Stimulated activated CD4-positive, alpha-beta T cell treated with anti-CD3 and anti-CD28 coated beads, TNF-alpha, amount 100 ng/mL, for 1 hour (primary cell): Measurements from ENCODE around the gene ARHGAP19.

ENCODE experiments used
- DNase-seq, 3 donors: peaks; one replicate each; pipeline ENCODE4 v3.0.0-alpha.2; 2020; ENCODE audit warnings: low read depth in 3 of 3, low spot score in 1 of 3

Gene ARHGAP19

DNA sequence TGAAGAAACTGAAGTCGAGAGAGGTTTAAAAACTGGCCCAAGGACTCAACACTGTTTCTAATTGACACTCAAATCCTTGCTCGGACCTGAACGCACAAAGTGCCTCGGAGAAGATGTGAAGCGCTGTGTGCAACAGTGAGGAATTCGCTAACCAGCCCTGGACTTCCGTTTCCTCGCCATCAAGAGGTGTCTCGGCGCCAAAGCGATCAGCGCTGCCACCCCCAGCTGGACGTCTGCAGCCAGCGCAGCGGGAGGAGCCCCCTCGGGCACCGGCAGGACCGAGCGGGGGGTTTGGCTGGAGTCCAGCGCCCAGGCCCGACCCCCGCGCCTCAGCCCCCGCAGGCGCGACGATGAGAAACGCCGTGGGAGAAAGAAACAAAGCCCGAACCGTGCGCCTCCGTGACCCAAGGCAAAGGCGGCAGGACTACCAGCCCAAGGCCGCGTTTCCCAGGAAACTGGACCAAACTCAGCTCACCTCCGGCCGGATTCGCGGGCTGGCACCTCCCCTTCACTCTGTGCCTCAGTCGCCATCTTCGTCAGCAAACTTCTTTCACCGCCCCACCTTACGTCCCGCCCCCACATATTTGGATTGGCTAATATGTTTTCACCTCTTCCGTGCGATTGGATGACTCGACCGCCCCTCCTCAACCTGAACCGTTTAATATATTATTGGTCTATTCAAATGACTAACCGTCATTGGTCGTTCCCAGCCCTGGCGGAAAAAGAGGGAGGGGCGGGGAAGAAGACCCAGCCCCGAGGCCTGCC, at the start of gene ARHGAP19:
ARHGAP19 (minus strand) TSS at position 541 of the 765 bp plus-strand sequence; CDS start at position 531, 10 bp downstream.
- peak; percentile 73 to 86 (median 83) for DNase-seq

DNA sequence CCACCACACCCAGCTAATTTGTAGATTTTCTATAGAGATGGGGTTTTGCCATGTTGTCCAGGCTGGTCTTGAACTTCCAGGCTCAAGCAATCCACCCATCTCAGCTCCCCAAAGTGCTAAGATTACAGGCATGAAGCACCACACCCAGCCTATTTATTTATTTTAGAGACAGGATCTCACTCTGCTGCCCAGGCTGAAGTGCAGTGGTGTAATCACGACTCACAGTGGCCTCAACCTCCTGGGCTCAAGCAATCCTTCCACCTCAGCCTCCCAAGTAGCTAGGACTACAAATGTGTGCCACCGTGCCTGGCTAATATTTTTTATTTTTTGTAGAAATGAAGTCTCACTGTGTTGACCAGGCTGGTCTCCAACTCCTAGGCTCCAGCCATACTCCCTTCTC, 49.0 kb upstream of the ARHGAP19 start:
- no peak for DNase-seq

DNA sequence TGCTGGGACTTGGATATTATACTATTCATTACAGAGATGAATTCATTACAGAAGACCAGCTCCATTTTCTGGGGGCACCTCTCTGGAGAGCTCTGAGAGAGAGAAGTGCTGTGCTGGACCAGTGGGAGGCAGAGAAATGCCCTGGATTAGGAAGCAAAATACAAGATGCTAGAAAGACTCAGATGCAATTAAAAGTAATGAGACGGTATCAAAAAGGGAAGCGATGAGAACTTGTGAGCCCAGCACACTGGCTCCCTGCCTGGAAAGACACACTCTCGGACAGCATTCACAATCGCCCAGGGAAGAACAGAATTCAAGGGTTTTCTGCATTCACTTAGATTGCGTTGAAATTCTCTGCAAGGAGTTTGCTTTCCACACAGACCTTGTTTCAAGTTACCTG, 45.6 kb upstream of the ARHGAP19 start:
- no peak for DNase-seq

DNA sequence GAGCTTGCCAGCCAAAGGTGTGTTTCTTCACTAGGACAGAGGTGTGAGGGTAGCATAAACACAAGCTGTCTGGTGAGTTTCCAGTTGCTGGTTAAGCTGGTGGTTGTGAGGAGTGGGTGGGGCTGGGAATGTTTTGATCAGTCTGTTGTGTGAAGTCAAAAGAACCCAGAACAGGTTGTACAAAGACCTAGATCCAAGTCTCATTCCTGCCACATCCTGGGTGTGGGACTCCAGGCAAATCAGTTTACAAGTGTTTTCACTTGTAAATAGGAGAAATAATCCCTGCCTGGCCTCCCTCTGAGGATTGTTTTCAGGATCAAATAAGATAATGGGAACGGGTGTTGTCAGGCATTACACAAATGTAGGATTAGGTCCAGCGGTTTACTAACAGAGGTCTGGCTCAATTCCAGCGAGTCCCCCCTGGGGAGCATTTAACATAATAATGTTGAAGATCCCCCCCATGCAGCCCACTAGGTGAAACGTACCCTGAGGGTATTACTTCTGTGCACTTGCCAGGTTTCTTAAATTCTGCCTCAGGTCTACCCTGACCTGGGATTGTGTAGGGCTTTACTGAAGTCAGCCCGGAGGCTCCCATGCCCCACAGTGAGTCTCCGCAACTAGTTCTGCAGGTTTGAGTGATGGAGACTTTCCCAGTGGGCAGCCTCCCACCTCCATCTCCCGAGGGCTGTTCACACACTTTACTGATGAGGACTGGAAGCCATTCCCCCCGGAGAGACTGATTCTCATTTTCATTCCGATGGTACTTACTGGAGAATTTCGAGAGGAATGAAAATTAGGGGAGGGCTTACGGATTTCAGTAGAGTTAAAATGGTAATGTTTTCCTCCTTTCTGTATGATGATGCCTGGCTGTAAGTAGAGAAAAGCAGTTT, 44.8 kb upstream of the ARHGAP19 start:
- DNase-seq = no peak

DNA sequence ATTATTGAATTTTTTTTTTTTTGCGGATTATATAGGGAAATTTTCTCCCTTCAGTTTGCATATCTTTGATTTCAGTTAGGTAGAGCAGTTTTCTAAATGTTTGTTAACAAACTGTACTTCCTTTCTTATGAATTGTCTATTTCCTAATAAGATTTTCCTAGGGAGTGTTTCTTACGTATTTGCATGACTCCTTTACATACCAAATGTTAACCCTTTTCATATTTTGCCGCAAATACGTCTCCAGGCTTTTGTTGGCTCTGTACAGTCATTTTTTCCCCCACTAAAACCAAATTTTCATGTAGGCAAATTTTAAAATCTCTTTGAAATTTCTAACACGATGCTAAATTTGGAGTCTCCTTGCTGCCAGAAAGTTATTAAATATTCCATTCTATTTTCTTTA, 44.0 kb upstream of the ARHGAP19 start:
- no peak for DNase-seq

- no peak for DNase-seq
Observed at GRCh38 chr10:97336006-97336405, 43.6 kb upstream of the ARHGAP19 start.

DNA sequence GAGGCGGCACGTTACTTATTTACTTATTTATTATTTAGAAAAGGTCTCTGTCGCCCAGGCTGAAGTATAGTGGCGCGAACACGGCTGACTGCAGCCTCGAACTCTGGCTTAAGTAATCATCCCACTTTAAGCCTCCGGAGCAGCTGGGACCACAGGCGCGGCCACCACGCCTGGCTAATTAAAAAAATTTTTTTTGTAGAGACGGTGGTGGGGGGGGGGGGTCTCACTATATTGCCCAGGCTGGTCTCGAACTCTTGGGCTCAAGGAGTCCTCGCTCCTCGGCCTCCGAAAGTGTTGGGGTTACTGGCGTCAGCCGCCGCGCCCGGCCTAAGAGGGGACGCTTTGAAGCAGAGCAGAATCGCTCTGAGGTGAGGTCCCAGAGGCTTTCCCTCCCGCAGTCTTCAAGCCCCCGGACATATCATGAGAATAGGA, 42.8 kb upstream of the ARHGAP19 start:
- DNase-seq = no peak

DNA sequence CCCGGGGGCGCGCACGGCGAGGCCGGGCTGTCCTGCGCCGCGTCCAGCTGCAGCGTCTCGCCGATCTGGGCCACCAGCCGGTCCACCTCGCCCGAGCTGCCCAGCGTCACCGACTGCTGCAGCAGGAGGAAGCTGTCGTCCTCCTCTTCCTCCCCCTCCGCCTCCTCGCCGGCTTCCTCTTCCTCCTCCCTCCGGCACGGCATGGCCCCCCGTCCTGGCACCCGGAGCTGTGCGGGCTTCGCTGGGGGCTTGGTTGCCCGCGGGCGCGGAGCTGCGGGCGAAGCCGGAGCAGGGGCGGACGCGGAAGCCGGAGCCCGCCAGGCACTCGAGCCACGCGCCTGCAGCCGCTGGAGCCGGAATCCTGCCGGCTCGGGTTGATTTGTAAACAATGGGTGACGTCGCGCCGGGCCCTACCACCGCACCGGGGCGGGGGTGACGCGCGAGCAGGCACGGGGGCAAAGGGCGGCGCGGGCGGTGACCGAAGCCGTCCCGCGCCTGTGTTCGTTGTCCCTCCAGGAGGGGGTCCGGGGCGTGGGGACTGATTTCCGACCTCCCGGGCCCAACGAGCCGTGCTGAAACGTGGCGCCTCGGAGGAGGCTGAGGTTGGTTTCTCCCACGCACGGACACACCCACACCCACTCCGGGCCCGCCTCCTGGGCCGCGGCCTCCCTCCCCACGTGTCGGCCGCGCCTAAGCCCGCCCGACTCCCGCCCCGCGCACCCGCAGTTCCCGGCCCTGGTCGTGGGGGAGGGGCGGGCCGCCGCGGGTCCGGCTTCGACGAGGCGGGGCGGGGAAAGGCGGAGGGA, 42.1 kb upstream of the ARHGAP19 start, which contains the start of gene FRAT2:
FRAT2 (minus strand) TSS at position 360 of the 806 bp plus-strand sequence; CDS start at position 203, 157 bp downstream.
- DNase-seq = peak; percentile 66 to 79 (median 72)

DNA sequence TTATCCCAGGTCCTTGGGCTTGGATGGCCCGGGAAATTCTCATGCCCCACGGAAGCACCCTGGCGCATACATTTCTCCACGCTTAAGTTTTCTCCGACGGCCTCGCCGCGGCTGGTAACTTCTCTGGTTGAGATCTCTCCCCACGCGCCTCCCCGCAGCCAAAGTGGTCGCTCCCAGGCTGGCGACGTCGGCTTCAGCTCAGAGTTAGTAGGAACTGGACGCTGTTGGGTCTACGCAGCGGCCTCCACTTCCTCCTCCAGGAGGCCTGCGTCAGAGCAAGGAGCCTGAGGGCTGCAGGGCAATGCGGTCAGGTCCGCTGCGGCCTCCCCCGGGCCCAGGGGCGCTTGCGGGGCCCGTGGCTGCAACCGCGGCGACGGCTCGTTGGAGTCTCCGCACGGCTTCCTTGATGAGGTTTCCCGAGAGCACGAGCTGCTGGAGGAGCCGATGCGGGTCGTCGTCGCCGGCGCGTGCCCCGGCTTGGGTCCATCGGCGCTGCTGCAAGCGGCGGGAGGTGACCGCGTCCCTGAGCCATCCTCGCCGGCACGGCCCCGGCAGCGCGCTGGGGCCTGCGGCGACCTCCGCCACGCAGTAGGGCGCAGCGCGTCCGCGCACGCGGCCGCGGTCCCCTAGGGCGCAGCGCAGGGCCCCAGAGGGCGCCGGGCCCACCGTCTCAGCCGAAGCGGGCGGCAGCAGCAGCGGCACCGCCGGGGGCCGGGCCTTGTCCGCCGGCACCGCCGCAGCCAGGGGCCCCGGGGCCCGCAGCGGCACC, 41.3 kb upstream of the ARHGAP19 start:
- DNase-seq = no peak

DNA sequence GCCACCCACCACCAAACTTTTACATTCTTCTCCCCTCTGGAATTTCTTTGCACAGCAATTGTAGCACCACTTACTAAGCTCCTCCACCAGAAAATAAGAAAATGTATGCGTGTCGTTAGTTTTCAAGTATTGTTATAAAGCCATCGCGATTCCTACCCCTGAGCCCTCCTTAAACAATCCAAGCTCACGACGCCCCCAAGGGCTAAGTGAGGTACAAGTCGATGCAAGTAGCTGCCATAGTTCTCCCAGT, 40.8 kb upstream of the ARHGAP19 start:
- no peak for DNase-seq

GRCh38 chr10:97332591-97333350, 40.3 kb upstream of the ARHGAP19 start:
- DNase-seq = no peak

- no peak for DNase-seq
Observed at GRCh38 chr10:97331153-97331703, 38.8 kb upstream of the ARHGAP19 start.

- DNase-seq = no peak
Observed at GRCh38 chr10:97329766-97330165, 37.3 kb upstream of the ARHGAP19 start.

DNA sequence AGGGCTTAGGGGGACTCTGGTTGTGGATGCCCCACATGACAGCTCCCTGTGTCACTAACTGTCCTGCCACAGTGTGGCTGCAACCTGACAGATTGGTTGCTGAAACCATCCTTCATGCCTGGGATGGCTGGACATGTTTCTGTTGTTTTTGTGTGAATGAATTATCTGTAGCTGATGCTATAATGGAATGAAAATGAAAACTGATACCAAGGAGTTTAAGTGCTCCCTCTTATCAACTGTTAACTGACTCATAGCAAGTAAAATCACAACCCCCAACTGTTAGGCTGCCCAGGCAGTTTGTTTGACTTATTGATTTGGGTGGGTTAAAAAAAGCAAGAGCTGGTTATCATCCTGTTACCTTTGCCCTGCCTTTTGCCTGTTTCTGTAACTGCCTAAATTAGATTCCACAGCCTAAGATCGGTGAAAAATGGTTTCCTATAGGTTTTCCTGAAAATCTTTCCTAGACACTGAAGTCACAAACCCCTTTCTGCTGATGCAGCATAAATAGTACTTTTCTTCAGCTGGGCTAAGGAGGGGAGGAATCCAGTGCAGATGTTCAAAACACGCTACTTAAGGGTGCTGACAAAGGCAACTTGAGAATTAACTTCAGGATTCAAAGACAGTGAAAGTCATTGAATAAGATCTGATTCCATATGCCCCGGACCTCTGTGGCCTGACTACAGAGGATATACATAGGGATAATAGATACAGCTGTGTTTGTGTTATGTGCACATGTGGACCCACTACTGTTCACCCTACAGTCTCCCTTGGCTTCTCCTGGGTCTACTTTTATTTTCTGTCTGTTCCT, 36.4 kb upstream of the ARHGAP19 start:
- no peak for DNase-seq

DNA sequence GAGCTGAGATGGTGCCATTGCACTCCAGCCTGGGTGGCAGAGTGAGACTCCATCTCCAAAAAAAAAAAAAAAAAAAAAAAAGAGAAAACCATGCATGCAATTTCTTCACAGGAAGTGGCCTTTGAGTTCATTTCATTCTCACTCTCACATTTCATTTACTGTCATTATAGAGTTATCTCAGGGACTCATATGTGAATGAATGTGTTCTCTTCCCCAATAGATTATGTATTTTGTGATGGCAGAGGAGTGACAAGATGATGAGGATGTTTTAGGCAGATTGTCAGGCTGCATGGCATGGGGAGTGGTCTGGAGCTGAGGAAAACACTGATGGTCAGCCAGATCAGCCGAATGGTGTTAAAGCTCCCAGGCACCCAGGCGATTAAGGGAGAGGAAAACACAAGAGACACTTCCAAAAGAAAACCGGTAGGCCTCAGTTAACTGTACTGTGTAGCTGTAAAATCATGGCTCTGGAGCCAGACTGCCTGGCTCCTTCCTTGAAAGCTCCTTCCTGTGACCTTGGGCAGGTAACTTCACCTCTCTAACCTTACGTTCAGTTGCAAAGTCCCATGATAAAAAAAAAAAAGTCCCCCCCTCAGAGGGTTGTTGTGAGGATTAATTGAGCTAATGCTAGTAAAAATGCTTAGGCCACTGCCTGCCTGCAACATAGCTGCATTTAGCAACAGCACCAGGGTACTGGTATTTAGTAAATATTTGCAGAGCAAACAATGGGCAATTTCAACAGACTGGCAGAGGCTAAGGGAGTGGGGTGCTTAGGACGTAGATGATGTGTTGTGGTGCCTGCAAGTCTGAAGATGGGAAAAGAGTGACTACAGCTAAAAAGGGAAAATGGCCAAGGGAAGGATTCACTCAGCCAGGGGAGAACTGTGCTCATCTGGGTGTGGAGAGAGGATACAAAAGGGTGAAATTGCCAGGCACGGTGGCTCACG, 35.2 kb upstream of the ARHGAP19 start:
- DNase-seq = no peak

GRCh38 chr10:97325754-97326153, 33.3 kb upstream of the ARHGAP19 start:
- no peak for DNase-seq

DNA sequence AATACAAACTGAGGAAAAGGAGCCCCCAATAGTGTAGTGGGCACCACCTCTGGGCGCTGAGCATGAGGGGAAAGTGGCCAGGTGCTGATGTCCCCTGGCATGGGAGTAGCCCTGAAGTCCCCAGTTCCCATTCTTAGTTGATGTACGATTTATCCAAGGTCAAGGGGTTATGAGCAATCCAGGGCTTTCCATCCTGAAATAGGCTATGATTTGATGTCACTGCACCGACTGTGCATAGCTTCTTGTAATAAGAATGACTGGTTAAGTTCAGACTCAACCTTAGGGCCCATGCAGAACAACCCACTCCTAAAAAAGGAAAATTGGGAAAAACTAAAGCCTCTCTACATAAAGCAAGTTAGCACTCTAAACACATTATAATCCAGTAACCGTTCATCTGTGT, 31.1 kb upstream of the ARHGAP19 start:
- DNase-seq = no peak

- DNase-seq = no peak
Observed at GRCh38 chr10:97321804-97322190, 29.4 kb upstream of the ARHGAP19 start.
